PC-9 (cell line): Measurements from ENCODE around the gene NRSN2. TPM values are rescaled to one million over a fixed set of nuclear protein-coding genes. Genes with fewer than 3 reads are reported as not detected.
A peak's percentile ranks its signal among the peaks of the same experiment; 100 is the strongest.
"Not testable (repeated sequence)": the region's sequence is repeated elsewhere in the genome, so short reads cannot be mapped to it uniquely, and the experiment has no call there.

ENCODE experiments used
- BruUV-seq: library from RNA; stranded (reverse); fragments of 400-500 nt; replicated peaks from 2 replicates; lab custom pipeline; 2021; lab: Mats Ljungman, UMichigan
- CTCF ChIA-PET: fragments of 300-600 bp; sonication (Branson Sonifier 250); formaldehyde crosslinking; loops from one replicate; lab custom pipeline; 2022; ENCODE audit warnings: antibody characterized with exemption; lab: Charles Lee
- POLR2A ChIA-PET: fragments of 300-600 bp; sonication (Branson Sonifier 250); formaldehyde crosslinking; loops from one replicate; lab custom pipeline; 2022; ENCODE audit warnings: antibody characterized with exemption; ENCODE audit not compliant: unreplicated experiment; lab: Charles Lee
- DNase-seq, 2 experiments: peaks; one replicate each; pipeline versions ENCODE4 v3.0.0 to v3.0.0-alpha.2; 2015 to 2022; ENCODE audit warnings: mixed read lengths in 1 of 2
- H2AFZ ChIP-seq: fragments of 200-600 bp; sonication (generic); 2 replicates; pipeline ENCODE4 v1.8.1; 2017; ENCODE audit warnings: antibody characterized with exemption
- H3F3A ChIP-seq: fragments of 200-600 bp; sonication (generic); 2 replicates; pipeline ENCODE4 v1.8.1; 2017; ENCODE audit warnings: antibody characterized with exemption, mild to moderate bottlenecking, low read depth; ENCODE audit not compliant: insufficient read depth
- H3K27ac ChIP-seq: fragments of 200-600 bp; sonication (generic); 2 replicates; pipeline ENCODE4 v1.6.1; 2016; ENCODE audit warnings: mixed run types
- H3K27me3 ChIP-seq: fragments of 200-600 bp; sonication (generic); 2 replicates; pipeline ENCODE4 v1.6.1; 2016; ENCODE audit warnings: low read depth, mixed run types; ENCODE audit not compliant: insufficient read depth
- H3K36me3 ChIP-seq: fragments of 200-600 bp; sonication (generic); 2 replicates; pipeline ENCODE4 v1.6.1; 2016; ENCODE audit warnings: low read depth, mixed run types
- H3K4me1 ChIP-seq: fragments of 200-600 bp; sonication (generic); replicated peaks from 2 replicates; pipeline ENCODE4 v1.6.1; 2016; ENCODE audit warnings: mixed run types; ENCODE audit not compliant: insufficient read depth
- H3K4me2 ChIP-seq: fragments of 200-600 bp; sonication (generic); 2 replicates; pipeline ENCODE4 v1.6.1; 2017; ENCODE audit warnings: mixed run types
- H3K4me3 ChIP-seq: fragments of 200-600 bp; sonication (generic); 2 replicates; pipeline ENCODE4 v1.6.1; 2016; ENCODE audit warnings: mixed run types
- H3K79me2 ChIP-seq: fragments of 200-600 bp; sonication (generic); 2 replicates; pipeline ENCODE4 v1.6.1; 2017; ENCODE audit warnings: low read depth, mixed run types
- H3K9me2 ChIP-seq: fragments of 200-600 bp; sonication (generic); 2 replicates; pipeline ENCODE4 v1.8.1; 2017; ENCODE audit warnings: mild to moderate bottlenecking; ENCODE audit not compliant: insufficient read depth
- H3K9me3 ChIP-seq: fragments of 200-600 bp; sonication (generic); 2 replicates; pipeline ENCODE4 v1.8.1; 2016; ENCODE audit warnings: low read depth; ENCODE audit not compliant: insufficient read depth
- H4K20me1 ChIP-seq: fragments of 200-600 bp; sonication (generic); 2 replicates; pipeline ENCODE4 v1.8.1; 2017; ENCODE audit not compliant: insufficient read depth
- CTCF ChIP-seq: fragments of 200-600 bp; sonication (generic); conservative IDR thresholded peaks from 2 replicates; pipeline ENCODE4 v1.6.1; 2017; ENCODE audit warnings: mixed run types, antibody characterized with exemption, mild to moderate bottlenecking, moderate library complexity
- EZH2 ChIP-seq: fragments of 200-600 bp; sonication (generic); IDR thresholded peaks from 2 replicates; pipeline ENCODE4 v1.8.0; 2017; ENCODE audit warnings: antibody characterized with exemption, low read depth
- intact Hi-C: fragments of 100-400 bp; cut with micrococcal nuclease; formaldehyde crosslinking; loops from one replicate; pipeline ENCODE4 v1.10.0; 2022; ENCODE audit not compliant: unreplicated experiment
- total RNA-seq: library from RNA; stranded (reverse); gene quantifications from 2 replicates; pipeline ENCODE4 v1.2.3, GENCODE V29; 2021

The NRSN2 gene
- total RNA-seq, 1 experiment from 2014 or later = 15.0 TPM

GRCh38 chr20:372543-373082 lies 25.7 kb downstream of the NRSN2 start:
- Histone ChIP-seq H3K4me1 (peaks cover 98% of the 10 kb centered on the region), H3K79me2 (peaks cover 11% of the 10 kb centered on the region; the same call in 1 of the 2 replicates), H3K27ac (peak overlapping the region; percentile 96), H3K4me2 (peak overlapping the region; percentile 54), H3F3A (peaks cover 76% of the 10 kb centered on the region)
- H3K4me3 ChIP-seq, POLR2A ChIA-PET, H3K27me3 ChIP-seq, H3K36me3 ChIP-seq, H3K9me2 ChIP-seq, intact Hi-C loops, DNase-seq, H4K20me1 ChIP-seq, H2AFZ ChIP-seq, BruUV-seq, H3K9me3 ChIP-seq: not testable (repeated sequence)
- CTCF ChIA-PET = interaction anchor here (0.6 kb wide), 3 partner anchors 8 to 114 kb away, joined by 4 to 14 read pairs (median 4); partner anchors contain the start of gene TRIB3

GRCh38 chr20:373171-373890 lies 26.4 kb downstream of the NRSN2 start:
- Histone ChIP-seq H3K4me2 (peak overlapping the region; percentile 54), H3K27me3 (no peaks in the 10 kb centered on the region), H3K79me2 (peaks cover 10% of the 10 kb centered on the region; the same call in 1 of the 2 replicates), H3K9me2 (no peaks in the 10 kb centered on the region), H3K27ac (peak overlapping the region; percentile 96), H3K4me1 (peaks cover 98% of the 10 kb centered on the region), H3K9me3 (no peaks in the 10 kb centered on the region), H3K36me3 (no peaks in the 10 kb centered on the region), H3K4me3 (no peak overlapping the region), H2AFZ (no peak overlapping the region), H4K20me1 (no peaks in the 10 kb centered on the region), H3F3A (peaks cover 76% of the 10 kb centered on the region)
- ChIA-PET POLR2A (interaction anchor here (0.6 to 0.7 kb wide), 2 partner anchors 59 to 72 kb away, joined by 7 to 10 read pairs; no protein-coding TSS in a partner anchor), CTCF (interaction anchor here (0.6 kb wide), 1 partner anchor 819 kb away, joined by 3 read pairs; no protein-coding TSS in a partner anchor)
- intact Hi-C loops = no loop called here
- DNase-seq = peak; percentile 60 to 81
- BruUV-seq = no TSS peak
- no peak for TF ChIP-seq EZH2
- no peak for TF ChIP-seq CTCF

GRCh38 chr20:375265-375889 lies 28.5 kb downstream of the NRSN2 start:
- no peak overlapping the region for H3K4me2 ChIP-seq
- no peak overlapping the region for H3K4me3 ChIP-seq
- BruUV-seq = no TSS peak
- ChIA-PET POLR2A (interaction anchor here (0.6 kb wide), 1 partner anchor 39 kb away, joined by 6 read pairs; no protein-coding TSS in a partner anchor), CTCF (interaction anchor here (0.7 kb wide), 1 partner anchor 28 kb away, joined by 7 read pairs; no protein-coding TSS in a partner anchor)
- no peak for TF ChIP-seq EZH2
- no peak for TF ChIP-seq CTCF
- peaks cover 12% of the 10 kb centered on the region for H3K79me2 ChIP-seq
- H2AFZ ChIP-seq = no peak overlapping the region
- no peak for DNase-seq
- no peaks in the 10 kb centered on the region for H3K27me3 ChIP-seq
- peaks cover 97% of the 10 kb centered on the region for H3K4me1 ChIP-seq
- peak overlapping the region; percentile 96; the same call in 1 of the 2 replicates for H3K27ac ChIP-seq
- no peaks in the 10 kb centered on the region for H4K20me1 ChIP-seq
- peaks cover 75% of the 10 kb centered on the region for H3F3A ChIP-seq
- H3K9me2 ChIP-seq = no peaks in the 10 kb centered on the region
- H3K36me3 ChIP-seq = no peaks in the 10 kb centered on the region
- H3K9me3 ChIP-seq = no peaks in the 10 kb centered on the region
- intact Hi-C loops = no loop called here
